HepG2 (cell line): ENCODE measurements around the gene NDOR1. TPM values are rescaled to one million over a fixed set of nuclear protein-coding genes. Genes with fewer than 3 reads are reported as not detected.

Source experiments
- ATAC-seq: fragments of 200-7000 bp; cut with Tn5 transposase; 3 replicates; pipeline ENCODE4 v1.9.1; 2020; ENCODE audit warnings: mild to moderate bottlenecking, moderate library complexity
- BruUV-seq: library from RNA; stranded (reverse); fragments of 400-500 nt; replicated peaks from 2 replicates; lab custom pipeline; 2021; lab: Mats Ljungman, UMichigan
- CTCF ChIA-PET: fragments of 300-600 bp; formaldehyde crosslinking; extraction: SDS; loops from one replicate; lab custom pipeline; 2021; ENCODE audit warnings: low total read pairs, inconsistent platforms, low intra/inter-chr PET ratio; lab: Yijun Ruan, JAX
- POLR2A ChIA-PET: fragments of 350-600 bp; sonication (Branson Sonifier 250); formaldehyde crosslinking; loops from one replicate; lab custom pipeline; 2020; ENCODE audit warnings: antibody characterized with exemption, inconsistent platforms; lab: Yijun Ruan, JAX
- DNase-seq: peaks from one replicate; pipeline ENCODE4 v3.0.0-alpha.2; 2015; ENCODE audit warnings: low spot score
- FAIRE-seq: peaks from 3 replicates; lab custom pipeline; 2011; peaks lifted over from hg19 to GRCh38; lab: Jason Lieb, UNC
- H2AFZ ChIP-seq: one replicate; pipeline ENCODE4 v1.6.1; 2011; ENCODE audit warnings: low read length, inconsistent platforms
- H3K27ac ChIP-seq: fragments of 300-600 bp; 3 replicates; pipeline ENCODE4 v1.8.0; 2011; ENCODE audit warnings: mixed run types, mild to moderate bottlenecking, mixed read lengths, low read length, inconsistent platforms; ENCODE audit not compliant: insufficient read depth; ENCODE audit errors: extremely low read length
- H3K27me3 ChIP-seq, 2 experiments: fragments of 200-600 bp in 1 of 2; 2 replicates in 1 of 2; 3 replicates in 1 of 2; pipeline versions ENCODE4 v1.6.0 to v1.8.0; 2011; ENCODE audit warnings: low read length in 2 of 2, mild to moderate bottlenecking in 2 of 2, moderate library complexity in 2 of 2, inconsistent platforms in 1 of 2; ENCODE audit not compliant: insufficient read depth in 2 of 2, control insufficient read depth in 1 of 2
- H3K36me3 ChIP-seq, 2 experiments: fragments of 200-600 bp in 1 of 2; replicated peaks in 1 of 2; 2 replicates in 1 of 2; 3 replicates in 1 of 2; pipeline versions ENCODE4 v1.5.1 to v1.8.0; 2011; ENCODE audit warnings: low read length in 2 of 2, inconsistent platforms in 1 of 2; ENCODE audit not compliant: insufficient read depth in 2 of 2, control insufficient read depth in 1 of 2
- H3K4me1 ChIP-seq: 2 replicates; pipeline ENCODE4 v1.5.1; 2012; ENCODE audit warnings: low read length, inconsistent platforms; ENCODE audit not compliant: insufficient read depth
- H3K4me2 ChIP-seq: 2 replicates; pipeline ENCODE4 v1.6.0; 2011; ENCODE audit warnings: low read depth, low read length, inconsistent platforms
- H3K4me3 ChIP-seq, 3 experiments: fragments of 200-600 bp in 1 of 3; sonication (generic), shearing (Covaris generic) in 1 of 3; replicated peaks in 1 of 3; 2 replicates each; pipeline ENCODE4 v1.5.1; 2011 to 2016; ENCODE audit warnings: low read length in 3 of 3, inconsistent platforms in 2 of 3, low read depth in 2 of 3, mild to moderate bottlenecking in 2 of 3, control low read depth in 1 of 3, mixed read lengths in 1 of 3; ENCODE audit not compliant: insufficient read depth in 1 of 3
- H3K79me2 ChIP-seq: one replicate; pipeline ENCODE4 v1.6.1; 2011; ENCODE audit warnings: low read length, inconsistent platforms; ENCODE audit not compliant: insufficient read depth
- H3K9ac ChIP-seq: 2 replicates; pipeline ENCODE4 v1.6.0; 2011; ENCODE audit warnings: mild to moderate bottlenecking, low read depth, low read length, inconsistent platforms; ENCODE audit not compliant: insufficient read depth
- H3K9me3 ChIP-seq: 2 replicates; pipeline ENCODE4 v1.5.1; 2012; ENCODE audit warnings: mild to moderate bottlenecking, low read length
- H4K20me1 ChIP-seq: 2 replicates; pipeline ENCODE4 v1.6.0; 2011; ENCODE audit warnings: inconsistent platforms, mild to moderate bottlenecking, low read length, moderate library complexity; ENCODE audit not compliant: insufficient read depth
- ZNF329 ChIP-seq: sonication (generic); formaldehyde crosslinking; IDR thresholded peaks from 2 replicates; pipeline ENCODE4 v1.9.0; 2021; ENCODE audit warnings: low read depth, mild to moderate bottlenecking, missing genetic modification reagents
- ZNF543 ChIP-seq: sonication (generic); formaldehyde crosslinking; IDR thresholded peaks from 2 replicates; pipeline ENCODE4 v1.4.0; 2020; ENCODE audit warnings: mild to moderate bottlenecking, missing genetic modification reagents
- ZNF589 ChIP-seq: sonication (generic); formaldehyde crosslinking; conservative IDR thresholded peaks from 2 replicates; pipeline ENCODE4 v1.8.0; 2022; ENCODE audit warnings: mild to moderate bottlenecking, moderate library complexity, missing genetic modification reagents
- WGBS: methylation state at CpG from one replicate; pipeline ENCODE4 v1.1.6; 2017; ENCODE audit warnings: low lambda C conversion rate; 5-methylcytosine and 5-hydroxymethylcytosine counted together
- in situ Hi-C: cut with HindIII; loops from 2 replicates; pipeline ENCODE4 v1.10.0; 2017; ENCODE audit warnings: low pct_unique_long_range_greater_than_20kb; ENCODE audit not compliant: extremely low pct_ligation_motif_present
- intact Hi-C: fragments of 100-400 bp; cut with micrococcal nuclease; formaldehyde crosslinking; loops from one replicate; pipeline ENCODE4 v1.10.0; 2022; ENCODE audit not compliant: unreplicated experiment
- polyA plus RNA-seq, 8 experiments: library from polyadenylated mRNA; depleted of rRNA in 3 of 8; stranded (reverse) in 7 of 8; unstranded in 1 of 8; fragments of >200 nt; fragmentation: Illumina TruSeq in 4 of 8; extraction: Trizol in 4 of 8; gene quantifications; 2 replicates each; pipeline versions ENCODE4 v1.2.1 to v1.2.3, GENCODE V29; 2011 to 2016; ENCODE audit warnings: low read depth in 4 of 8, missing spikeins in 1 of 8, mixed read lengths in 1 of 8; ENCODE audit not compliant: insufficient read depth in 1 of 8
- total RNA-seq, 5 experiments: library from RNA; depleted of rRNA; stranded (reverse); fragments of >200 nt; fragmentation: Illumina TruSeq; extraction: Trizol; gene quantifications; 2 replicates each; pipeline ENCODE4 v1.2.3, GENCODE V29; 2016; ENCODE audit warnings: low read depth in 1 of 5
- TF ChIP-seq, protein P1 (sequence below), 2 experiments: sonication (generic) in 1 of 2; formaldehyde crosslinking in 1 of 2; IDR thresholded peaks; 2 replicates each; pipeline versions ENCODE4 v1.4.0 to v1.6.1; 2018 to 2020; ENCODE audit warnings: missing genetic modification reagents in 2 of 2, borderline replicate concordance in 1 of 2, low read depth in 1 of 2, mild to moderate bottlenecking in 1 of 2, missing biosample characterization in 1 of 2

Gene NDOR1
- total and polyA plus RNA-seq, 2 of the 13 experiments (the other 11 are each of a cell fraction or from before 2014, with no cell fraction given): 3.6 to 8.7 TPM

DNA sequence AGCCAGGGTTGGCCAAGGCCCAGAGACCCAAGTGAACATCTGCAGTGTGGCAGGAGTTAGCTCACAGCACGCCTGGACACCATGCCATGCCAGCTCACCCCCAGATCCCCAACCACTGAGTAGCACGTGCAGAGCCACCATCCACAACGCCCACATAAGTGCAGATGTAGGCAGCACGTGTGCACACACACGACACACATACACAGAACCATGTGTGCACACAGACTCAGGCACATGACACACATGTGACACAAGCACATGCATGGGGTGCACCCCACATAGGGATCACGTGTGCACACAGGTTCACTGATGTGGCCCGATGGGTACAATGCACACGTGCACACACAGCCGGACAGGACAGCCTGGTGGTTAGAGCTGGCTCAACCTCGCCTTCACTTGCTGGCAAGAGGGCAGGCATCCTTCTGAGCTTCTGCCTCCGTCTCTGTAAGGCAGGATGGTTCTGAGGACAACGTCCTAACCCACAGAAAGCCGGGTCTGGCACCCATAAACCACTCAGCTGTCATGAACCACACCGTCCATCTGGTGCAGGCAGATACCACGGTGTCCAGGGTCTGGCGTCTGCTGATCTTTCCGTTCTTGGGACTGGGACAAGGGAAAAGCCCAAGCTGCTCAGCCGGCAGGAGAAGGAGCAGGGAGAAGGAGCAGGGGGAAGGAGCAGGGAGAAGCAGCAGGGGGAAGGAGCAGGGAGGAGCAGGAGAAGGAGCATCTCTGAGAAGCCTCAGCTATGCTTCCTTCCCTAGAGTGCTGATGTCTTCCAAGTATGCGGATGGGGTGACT is 47.7 kb upstream of the NDOR1 start (continued):
- TF ChIP-seq, protein P1, sequence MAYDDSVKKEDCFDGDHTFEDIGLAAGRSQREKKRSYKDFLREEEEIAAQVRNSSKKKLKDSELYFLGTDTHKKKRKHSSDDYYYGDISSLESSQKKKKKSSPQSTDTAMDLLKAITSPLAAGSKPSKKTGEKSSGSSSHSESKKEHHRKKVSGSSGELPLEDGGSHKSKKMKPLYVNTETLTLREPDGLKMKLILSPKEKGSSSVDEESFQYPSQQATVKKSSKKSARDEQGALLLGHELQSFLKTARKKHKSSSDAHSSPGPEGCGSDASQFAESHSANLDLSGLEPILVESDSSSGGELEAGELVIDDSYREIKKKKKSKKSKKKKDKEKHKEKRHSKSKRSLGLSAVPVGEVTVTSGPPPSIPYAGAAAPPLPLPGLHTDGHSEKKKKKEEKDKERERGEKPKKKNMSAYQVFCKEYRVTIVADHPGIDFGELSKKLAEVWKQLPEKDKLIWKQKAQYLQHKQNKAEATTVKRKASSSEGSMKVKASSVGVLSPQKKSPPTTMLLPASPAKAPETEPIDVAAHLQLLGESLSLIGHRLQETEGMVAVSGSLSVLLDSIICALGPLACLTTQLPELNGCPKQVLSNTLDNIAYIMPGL (CRISPR knock-in tag; IDR thresholded peaks at IDR 0.05; ENCODE audit: borderline replicate concordance in 1 of 2, low read depth in 1 of 2): no peak
- no peak for TF ChIP-seq ZNF329

GRCh38 chr9:137158625-137159024 is 46.9 kb upstream of the NDOR1 start:
- TF ChIP-seq ZNF543 (CRISPR knock-in tag): no peak
- TF ChIP-seq ZNF589 (CRISPR knock-in tag): no peak
- intact Hi-C loops (no loop called here), in situ Hi-C loops (no loop called here)
- no peak overlapping the region for H3K9ac ChIP-seq
- no peak overlapping the region for H3K27ac ChIP-seq
- H3K27me3 ChIP-seq: peaks cover 13 to 66% of the 10 kb centered on the region in 2 experiments; a peak in 4 of 5 replicates
- no peak overlapping the region for H3K4me2 ChIP-seq
- no peak overlapping the region for H3K4me3 ChIP-seq
- FAIRE-seq (no peak), ATAC-seq (no peak), DNase-seq (no peak)
- no peak overlapping the region for H2AFZ ChIP-seq
- no peaks in the 10 kb centered on the region for H3K9me3 ChIP-seq
- H3K79me2 ChIP-seq: no peaks in the 10 kb centered on the region
- POLR2A ChIA-PET: no interaction called here
- H4K20me1 ChIP-seq: no peaks in the 10 kb centered on the region
- no CpG with 5 or more reads among the region's 4 CpGs for WGBS
- no TSS peak for BruUV-seq
- H3K4me1 ChIP-seq: no peaks in the 10 kb centered on the region
- CTCF ChIA-PET: no interaction called here
- no peaks in the 10 kb centered on the region for H3K36me3 ChIP-seq
